SK-N-SH (cell line): ENCODE measurements around the gene ELMO1. TPM values are rescaled to one million over a fixed set of nuclear protein-coding genes. Genes with fewer than 3 reads are reported as not detected.

Experiments
- CTCF ChIA-PET: fragments of 300-600, 350-600 bp; formaldehyde crosslinking; extraction: SDS; loops from one replicate; lab custom pipeline; 2021; lab: Yijun Ruan, JAX
- POLR2A ChIA-PET: fragments of 350-600 bp; sonication (Branson Sonifier 250); formaldehyde crosslinking; extraction: SDS; loops from one replicate; lab custom pipeline; 2020; ENCODE audit warnings: antibody characterized with exemption, inconsistent platforms; lab: Yijun Ruan, JAX
- DNase-seq: peaks from one replicate; pipeline ENCODE4 v3.0.0; 2012
- H2AFZ ChIP-seq: fragments of 200-600 bp; sonication (generic); 2 replicates; pipeline ENCODE4 v1.8.1; 2016; ENCODE audit warnings: antibody characterized with exemption, mild to moderate bottlenecking, low read depth
- H3F3A ChIP-seq: fragments of 200-600 bp; sonication (generic); replicated peaks from 2 replicates; pipeline ENCODE3; 2016; ENCODE audit warnings: antibody characterized with exemption, mild to moderate bottlenecking; ENCODE audit not compliant: insufficient read depth
- H3K27ac ChIP-seq, 2 experiments: fragments of 200-500 bp in 1 of 2; fragments of 200-600 bp in 1 of 2; sonication (Bioruptor generic) in 1 of 2; sonication (generic), shearing (Covaris generic) in 1 of 2; 2 replicates each; pipeline versions ENCODE4 v1.5.1 to v1.6.1; 2014 to 2016; ENCODE audit warnings: low read depth in 2 of 2, inconsistent platforms in 1 of 2, low read length in 1 of 2, mild to moderate bottlenecking in 1 of 2, mixed read lengths in 1 of 2
- H3K27me3 ChIP-seq: fragments of 200-600 bp; sonication (generic), shearing (Covaris generic); 2 replicates; pipeline ENCODE4 v1.6.1; 2016; ENCODE audit warnings: mixed run types; ENCODE audit not compliant: insufficient read depth
- H3K36me3 ChIP-seq, 2 experiments: fragments of 200-500 bp in 1 of 2; fragments of 200-600 bp in 1 of 2; sonication (Bioruptor generic) in 1 of 2; sonication (generic) in 1 of 2; replicated peaks in 1 of 2; 2 replicates each; pipeline versions ENCODE3 to v1.5.1; 2014 to 2016; ENCODE audit warnings: low read length in 1 of 2, mild to moderate bottlenecking in 1 of 2; ENCODE audit not compliant: insufficient read depth in 2 of 2, control insufficient read depth in 1 of 2
- H3K4me1 ChIP-seq, 2 experiments: fragments of 200-500 bp in 1 of 2; fragments of 200-600 bp in 1 of 2; sonication (Bioruptor generic) in 1 of 2; sonication (generic), shearing (Covaris generic) in 1 of 2; 2 replicates each; pipeline versions ENCODE4 v1.5.1 to v1.6.1; 2014 to 2016; ENCODE audit warnings: low read depth in 1 of 2, low read length in 1 of 2, mixed run types in 1 of 2; ENCODE audit not compliant: insufficient read depth in 2 of 2, control insufficient read depth in 1 of 2
- H3K4me2 ChIP-seq: fragments of 200-600 bp; sonication (generic), shearing (Covaris generic); 2 replicates; pipeline ENCODE4 v1.6.1; 2017; ENCODE audit warnings: mixed run types
- H3K4me3 ChIP-seq, 2 experiments: fragments of 200-500 bp in 1 of 2; fragments of 200-600 bp in 1 of 2; sonication (Bioruptor generic) in 1 of 2; sonication (generic), shearing (Covaris generic) in 1 of 2; 2 replicates each; pipeline versions ENCODE4 v1.5.1 to v1.8.1; 2014 to 2016; ENCODE audit warnings: low read depth in 2 of 2, inconsistent platforms in 1 of 2, low read length in 1 of 2, mild to moderate bottlenecking in 1 of 2, mixed read lengths in 1 of 2, moderate library complexity in 1 of 2
- H3K79me2 ChIP-seq: fragments of 200-600 bp; sonication (generic); 2 replicates; pipeline ENCODE4 v1.8.1; 2017; ENCODE audit warnings: mild to moderate bottlenecking; ENCODE audit not compliant: insufficient read depth
- H3K9ac ChIP-seq: fragments of 200-600 bp; sonication (generic); 2 replicates; pipeline ENCODE4 v1.6.1; 2017; ENCODE audit warnings: mixed run types
- H3K9me2 ChIP-seq: fragments of 200-600 bp; sonication (generic); 2 replicates; pipeline ENCODE4 v1.6.1; 2017; ENCODE audit warnings: mixed run types
- H3K9me3 ChIP-seq: fragments of 200-600 bp; sonication (generic); 2 replicates; pipeline ENCODE4 v1.6.1; 2017; ENCODE audit warnings: mixed run types, mild to moderate bottlenecking, moderate library complexity
- H4K20me1 ChIP-seq: fragments of 200-600 bp; sonication (generic); 2 replicates; pipeline ENCODE4 v1.6.1; 2017; ENCODE audit warnings: mild to moderate bottlenecking, mixed run types; ENCODE audit not compliant: insufficient read depth
- CHD2 ChIP-seq: fragments of 150-350 bp; IDR thresholded peaks from 2 replicates; pipeline ENCODE4 v1.6.1; 2018; ENCODE audit warnings: low read length; ENCODE audit not compliant: partially characterized antibody
- CTCF ChIP-seq: fragments of 200-600 bp; sonication (generic); IDR thresholded peaks from 2 replicates; pipeline ENCODE4 v1.6.1; 2017; ENCODE audit warnings: antibody characterized with exemption, mild to moderate bottlenecking, moderate library complexity
- EZH2phosphoT487 ChIP-seq: fragments of 200-600 bp; sonication (generic); IDR thresholded peaks from 2 replicates; pipeline ENCODE4 v1.6.1; 2017; ENCODE audit warnings: low read depth, mixed run types, mild to moderate bottlenecking, antibody characterized with exemption, moderate library complexity, borderline replicate concordance
- FOXM1 ChIP-seq: IDR thresholded peaks from 2 replicates; pipeline ENCODE4 v1.4.0; 2012; ENCODE audit warnings: low read depth, mild to moderate bottlenecking
- GATA2 ChIP-seq: sonication (generic); formaldehyde crosslinking; IDR thresholded peaks from 2 replicates; pipeline ENCODE4 v1.5.0; 2020; ENCODE audit warnings: mild to moderate bottlenecking, missing genetic modification reagents
- IRF3 ChIP-seq: fragments of 150-350 bp; IDR thresholded peaks from 2 replicates; pipeline ENCODE4 v1.6.1; 2016; ENCODE audit warnings: mild to moderate bottlenecking, low read depth, low read length
- MEF2A ChIP-seq: IDR thresholded peaks from 2 replicates; pipeline ENCODE4 v1.4.0; 2012; ENCODE audit warnings: low read depth, borderline replicate concordance
- MXI1 ChIP-seq: IDR thresholded peaks from 2 replicates; pipeline ENCODE4 v1.6.1; 2012; ENCODE audit warnings: mild to moderate bottlenecking, low read depth, low read length, improper control_type of control experiment
- NFIC ChIP-seq: IDR thresholded peaks from 2 replicates; pipeline ENCODE4 v1.4.0; 2012; ENCODE audit warnings: borderline replicate concordance
- NRF1 ChIP-seq: IDR thresholded peaks from 2 replicates; pipeline ENCODE4 v1.6.1; 2012; ENCODE audit warnings: low read depth, mild to moderate bottlenecking, low read length
- RCOR1 ChIP-seq: fragments of 150-350 bp; IDR thresholded peaks from 2 replicates; pipeline ENCODE4 v1.6.1; 2017; ENCODE audit warnings: antibody characterized with exemption, low read length
- RXRA ChIP-seq: IDR thresholded peaks from 2 replicates; pipeline ENCODE4 v1.4.0; 2012; ENCODE audit warnings: low read depth, mild to moderate bottlenecking, borderline replicate concordance
- SMC3 ChIP-seq: IDR thresholded peaks from 2 replicates; pipeline ENCODE4 v1.6.1; 2012; ENCODE audit warnings: low read depth, low read length, improper control_type of control experiment
- TEAD4 ChIP-seq: IDR thresholded peaks from 2 replicates; pipeline ENCODE4 v1.4.0; 2012; ENCODE audit warnings: mild to moderate bottlenecking, borderline replicate concordance; ENCODE audit not compliant: insufficient read depth
- USF1 ChIP-seq: IDR thresholded peaks from 2 replicates; pipeline ENCODE4 v1.4.0; 2012; ENCODE audit warnings: low read depth, borderline replicate concordance
- YY1 ChIP-seq: IDR thresholded peaks from 2 replicates; pipeline ENCODE4 v1.4.0; 2012; ENCODE audit warnings: low read depth, mild to moderate bottlenecking
- ZBTB33 ChIP-seq: IDR thresholded peaks from 2 replicates; pipeline ENCODE4 v1.4.0; 2012; ENCODE audit warnings: low read depth, borderline replicate concordance
- WGBS: methylation state at CpG from one replicate; pipeline ENCODE4 v1.1.6; 2017; ENCODE audit warnings: low lambda C conversion rate; 5-methylcytosine and 5-hydroxymethylcytosine counted together
- polyA plus RNA-seq, 3 experiments: library from polyadenylated mRNA; depleted of rRNA; stranded (reverse); fragments of >200 nt; gene quantifications; 2 replicates each; pipeline ENCODE4 v1.2.3, GENCODE V29; 2012

ELMO1 gene
- polyA plus RNA-seq, 1 of the 3 experiments (the other 2 are of a cell fraction): 0.64 TPM

GRCh38 chr7:37160656-37161055 lies 288.0 kb downstream of the ELMO1 start:
- CTCF ChIA-PET: interaction anchor here (1.1 to 1.7 kb wide), 3 partner anchors 16 to 24 kb away, joined by 3 to 6 read pairs (median 5); no protein-coding TSS in a partner anchor
- no peaks in the 10 kb centered on the region for H3K36me3 ChIP-seq
- no peaks in the 10 kb centered on the region for H4K20me1 ChIP-seq
- no peak overlapping the region for H2AFZ ChIP-seq
- no peak overlapping the region for H3K4me2 ChIP-seq
- no peaks in the 10 kb centered on the region for H3F3A ChIP-seq
- H3K27ac ChIP-seq: no peak overlapping the region
- H3K9ac ChIP-seq: no peak overlapping the region
- H3K4me1 ChIP-seq: no peaks in the 10 kb centered on the region
- DNase-seq: no peak
- no peaks in the 10 kb centered on the region for H3K79me2 ChIP-seq
- no peak overlapping the region for H3K4me3 ChIP-seq
- H3K9me2 ChIP-seq: no peaks in the 10 kb centered on the region
- 14% methylated on average over 2 of the region's 2 CpGs for WGBS
- POLR2A ChIA-PET: no interaction called here
- H3K27me3 ChIP-seq: no peaks in the 10 kb centered on the region
- no peaks in the 10 kb centered on the region; the same call in 1 of the 2 replicates for H3K9me3 ChIP-seq
- no peak for TF ChIP-seq IRF3
- TF ChIP-seq TEAD4: no peak
- TF ChIP-seq EZH2phosphoT487: no peak

- Histone ChIP-seq H3K36me3 (no peaks in the 10 kb centered on the region), H3K9ac (no peak overlapping the region), H3K9me2 (no peaks in the 10 kb centered on the region), H3K27me3 (no peaks in the 10 kb centered on the region), H2AFZ (no peak overlapping the region), H3K4me3 (no peak overlapping the region), H3K27ac (no peak overlapping the region), H3K79me2 (no peaks in the 10 kb centered on the region), H3K4me2 (no peak overlapping the region), H3F3A (no peaks in the 10 kb centered on the region), H3K4me1 (no peaks in the 10 kb centered on the region), H4K20me1 (no peaks in the 10 kb centered on the region), H3K9me3 (no peaks in the 10 kb centered on the region; the same call in 1 of the 2 replicates)
- no peak for DNase-seq
- ChIA-PET POLR2A (no interaction called here), CTCF (interaction anchor here (1.1 to 1.5 kb wide), 2 partner anchors 166 to 712 kb away, joined by 3 to 7 read pairs; no protein-coding TSS in a partner anchor)
- TF ChIP-seq CTCF (no peak), RXRA (no peak), TEAD4 (no peak), EZH2phosphoT487 (no peak), ZBTB33 (no peak), GATA2 (CRISPR knock-in tag) (no peak), IRF3 (no peak), NRF1 (no peak), YY1 (no peak), MXI1 (no peak), RCOR1 (no peak), NFIC (no peak), CHD2 (no peak), FOXM1 (no peak), SMC3 (no peak), USF1 (no peak), MEF2A (no peak)
- WGBS: 36% methylated on average over 6 of the region's 6 CpGs
These were observed 295.3 kb downstream of the ELMO1 start for GRCh38 chr7:37153376-37153775.
